Stimulated activated CD8-positive, alpha-beta memory T cell treated with anti-CD3 and anti-CD28 coated beads, Interleukin-12 subunit alpha, Interleukin-12 subunit beta, amount 100 ng/mL, for 1 hour (primary cell): ENCODE results near the gene TSPAN17.

Source experiments
- DNase-seq: peaks from one replicate; pipeline ENCODE4 v3.0.0-alpha.2; 2020; ENCODE audit warnings: low read depth

Gene TSPAN17

DNA sequence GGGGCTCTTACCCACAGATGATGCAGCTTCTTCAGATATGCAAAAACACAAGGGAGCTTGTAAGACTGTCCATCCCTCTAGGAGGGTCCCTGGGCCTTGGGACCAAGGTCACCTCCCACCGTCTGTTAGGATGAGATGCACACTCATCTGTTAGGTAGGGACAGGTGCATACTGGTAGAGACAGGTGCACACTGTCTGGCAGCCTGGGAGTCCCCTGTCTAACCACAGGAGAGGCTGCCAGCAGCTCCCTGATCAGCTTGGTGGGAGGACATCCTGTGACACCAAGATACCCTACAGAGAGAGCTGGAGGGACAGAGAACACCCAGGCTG, 13.2 kb downstream of the TSPAN17 start:
- DNase-seq = no peak

DNA sequence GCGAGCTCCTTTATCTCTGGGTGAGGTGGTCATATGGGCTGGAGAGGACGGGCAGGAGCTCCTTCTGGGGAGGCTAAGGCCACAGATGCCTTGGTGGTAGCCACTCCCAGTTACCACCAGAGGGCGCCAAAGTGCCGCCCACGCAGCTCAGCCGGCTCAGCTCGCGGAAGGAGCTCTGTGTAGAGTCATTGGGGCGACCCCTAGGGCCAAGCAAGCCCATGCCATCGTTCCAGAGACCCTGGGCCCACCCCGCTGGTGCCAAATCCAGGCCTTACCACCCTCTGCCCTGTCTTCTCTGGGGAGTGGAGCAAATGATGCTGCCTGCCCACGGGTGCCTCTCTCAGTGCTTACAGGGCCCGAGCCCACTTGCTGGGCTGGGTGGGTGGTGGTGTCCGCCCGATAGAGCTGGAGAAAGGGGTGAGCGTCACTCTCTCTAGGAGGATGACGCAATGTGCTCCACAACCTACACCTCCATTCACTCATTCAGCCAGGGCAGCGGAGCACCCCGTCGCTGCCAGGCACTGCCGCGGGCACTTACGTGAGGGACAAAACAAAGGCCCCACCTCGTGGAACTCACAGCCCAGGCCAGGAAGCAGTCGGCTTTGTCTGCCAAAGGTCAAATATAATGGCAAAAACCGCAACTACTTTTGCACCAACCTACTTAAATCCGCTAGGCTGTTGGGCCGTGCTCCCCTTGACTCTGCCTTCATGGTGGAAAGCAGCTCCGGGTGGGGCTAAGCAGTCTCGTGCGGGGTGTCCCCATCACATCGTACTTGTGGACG, 13.8 kb downstream of the TSPAN17 start:
- DNase-seq = peak; percentile 61

DNA sequence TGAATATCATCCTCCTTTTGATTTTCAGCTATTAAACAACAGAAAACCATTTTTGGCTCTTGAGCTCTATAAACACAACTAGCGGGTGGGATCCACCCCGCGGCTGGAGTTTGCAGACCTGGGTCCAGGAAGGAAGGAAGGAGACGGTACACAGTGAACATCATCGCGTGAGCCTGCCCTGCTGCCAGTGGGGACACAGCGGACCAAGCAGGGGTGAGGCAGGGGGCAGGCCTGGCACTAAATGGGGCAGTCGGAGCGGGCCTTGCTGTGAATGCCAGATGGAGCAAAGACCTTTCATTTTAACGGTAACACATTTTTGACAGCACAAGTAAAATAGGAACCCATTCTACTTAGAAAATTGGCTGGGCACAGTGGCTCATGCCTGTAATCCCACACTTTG, 14.4 kb downstream of the TSPAN17 start:
- DNase-seq = no peak

DNA sequence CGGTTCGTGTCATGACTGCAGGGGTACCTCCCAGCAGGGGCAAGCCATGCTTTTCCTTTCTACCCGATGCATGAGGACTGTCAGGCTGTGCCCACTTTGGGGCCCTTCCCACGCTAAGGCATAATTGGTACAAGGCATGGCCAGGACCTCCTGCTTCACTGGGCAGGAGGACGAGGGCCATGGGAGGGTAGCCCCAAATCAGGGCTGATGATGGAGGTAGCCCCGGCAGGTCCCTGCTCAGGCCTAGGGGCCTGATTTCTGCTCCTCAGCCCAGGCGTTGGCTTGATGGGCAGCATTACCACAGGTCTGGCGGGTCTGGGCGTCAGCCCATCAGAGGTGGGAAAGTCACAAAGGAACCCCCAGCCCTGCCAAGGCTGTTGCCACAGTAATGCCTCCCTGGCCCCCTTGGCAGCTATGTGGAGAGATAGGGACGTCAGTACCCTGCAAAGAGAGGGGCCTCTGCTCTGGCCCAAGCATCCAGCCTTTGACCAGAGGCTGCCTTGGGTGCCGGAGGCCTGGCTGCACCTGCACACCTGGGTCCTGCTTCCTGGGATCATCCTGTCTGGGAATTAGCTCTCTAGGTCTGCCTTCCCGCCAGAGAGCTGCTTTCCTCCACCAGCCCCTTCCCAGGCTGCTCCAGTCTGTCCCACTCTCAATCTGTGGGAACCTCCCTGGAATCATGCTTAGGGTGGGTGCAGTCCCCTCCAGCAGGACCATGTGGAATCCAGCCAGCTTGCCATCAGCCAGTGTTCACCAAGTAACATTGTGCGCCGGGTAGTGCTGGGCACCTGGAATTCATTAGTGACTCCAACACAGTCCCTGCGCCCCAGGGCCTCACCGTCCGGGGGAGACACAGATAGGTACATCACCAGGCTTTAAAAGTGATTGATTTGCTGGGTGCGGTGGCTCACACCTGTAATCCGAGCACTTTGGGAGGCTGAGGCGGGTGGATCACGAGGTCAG, 15.4 kb downstream of the TSPAN17 start:
- no peak for DNase-seq

DNA sequence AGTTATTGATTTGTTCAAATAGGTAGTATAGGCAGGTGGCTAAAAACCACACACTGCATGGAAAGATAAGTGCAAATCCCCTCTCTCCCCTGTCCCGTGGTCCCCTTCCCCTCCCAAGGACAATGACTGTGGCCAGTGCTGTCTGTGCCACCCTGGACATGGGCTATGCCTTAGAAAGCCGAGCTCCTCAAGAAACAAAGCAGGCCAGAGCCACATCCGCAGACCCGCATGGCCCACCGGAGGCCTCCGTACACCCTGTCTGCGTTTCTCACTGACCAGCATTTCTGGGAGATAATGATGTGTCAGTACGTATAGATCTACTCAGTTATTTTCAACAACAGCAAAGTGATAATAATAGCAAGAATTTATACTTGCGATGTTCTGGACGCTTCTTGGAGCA, 16.3 kb downstream of the TSPAN17 start:
- DNase-seq = no peak

DNA sequence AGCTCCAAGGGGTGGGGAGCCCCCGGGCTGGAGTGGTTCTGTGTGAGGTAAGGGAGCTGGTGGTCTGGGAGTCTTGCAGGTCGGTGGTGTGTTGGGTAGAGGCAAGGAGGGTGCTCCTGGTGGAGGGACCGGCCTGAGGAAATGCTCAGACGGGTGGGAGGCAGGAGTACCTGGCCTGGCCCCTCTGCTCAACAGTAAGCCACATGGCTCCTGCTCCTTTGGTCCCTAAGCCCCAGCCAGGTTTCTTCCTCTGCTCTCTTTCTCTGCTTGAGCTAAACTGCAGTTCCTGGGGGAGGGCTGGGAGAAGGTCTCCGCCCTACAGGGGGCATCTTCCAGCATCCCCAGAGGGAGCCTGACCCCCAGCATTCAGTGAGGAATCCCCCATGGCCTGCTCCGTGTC, 17.2 kb downstream of the TSPAN17 start:
- DNase-seq = no peak

DNA sequence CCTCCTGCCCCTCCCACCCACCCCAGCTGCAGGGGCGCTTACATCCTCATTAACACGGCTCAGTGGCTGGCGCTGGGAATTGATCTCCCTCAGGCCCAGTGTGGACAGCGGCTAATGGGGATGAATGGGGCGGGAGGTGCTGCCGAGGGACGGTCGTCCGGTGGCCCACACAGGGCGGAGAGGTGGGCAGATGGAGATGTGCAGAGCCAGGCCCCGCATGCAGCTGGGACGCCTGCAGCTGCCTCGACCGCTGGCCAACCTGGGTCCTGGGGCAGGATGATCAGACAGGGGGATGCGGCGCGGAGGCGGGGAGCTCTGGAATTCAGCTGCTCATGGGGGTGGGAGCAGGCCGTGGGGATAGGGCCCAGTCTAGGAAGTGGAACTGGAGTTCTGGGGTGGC, 17.6 kb downstream of the TSPAN17 start:
- no peak for DNase-seq

DNA sequence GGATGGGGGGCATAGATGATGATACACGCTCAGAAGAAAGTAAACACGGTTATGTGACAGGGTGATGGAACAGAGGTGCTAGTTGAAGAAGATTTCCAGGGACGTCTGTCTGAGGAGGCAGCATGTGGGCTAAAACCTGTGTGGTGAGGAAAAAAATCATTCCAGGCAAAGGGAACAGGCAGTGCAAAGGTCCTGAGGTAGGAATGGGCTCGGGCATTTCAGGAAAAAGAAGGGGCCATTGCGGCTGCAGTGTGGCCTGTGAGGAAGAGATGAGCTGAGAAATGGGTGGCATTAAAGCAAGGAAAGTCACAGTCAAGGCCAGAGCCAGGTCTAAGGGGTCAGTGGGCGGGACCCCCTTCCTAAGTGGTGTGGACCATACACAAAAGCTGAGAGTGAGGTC, 18.2 kb downstream of the TSPAN17 start:
- DNase-seq = no peak

DNA sequence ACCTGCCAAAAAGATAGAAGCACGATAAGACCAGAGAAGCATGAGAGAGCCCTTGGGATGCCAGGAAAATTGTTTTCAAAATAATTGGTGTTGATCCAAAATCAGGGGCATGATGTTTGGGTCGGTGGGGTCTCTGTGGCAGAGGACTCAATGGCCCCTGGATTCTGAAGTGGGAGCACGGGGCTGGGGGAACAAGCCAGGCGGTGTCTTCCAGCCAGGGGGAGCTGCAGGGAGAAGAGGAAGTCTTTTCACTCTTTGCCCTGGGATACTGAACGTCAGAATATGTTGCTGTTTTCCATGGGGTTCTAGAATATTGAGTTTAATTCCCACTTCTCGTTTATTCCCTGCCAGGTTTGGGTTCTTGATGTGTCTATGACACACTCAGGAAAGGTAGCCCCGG, 20.4 kb downstream of the TSPAN17 start:
- no peak for DNase-seq

DNA sequence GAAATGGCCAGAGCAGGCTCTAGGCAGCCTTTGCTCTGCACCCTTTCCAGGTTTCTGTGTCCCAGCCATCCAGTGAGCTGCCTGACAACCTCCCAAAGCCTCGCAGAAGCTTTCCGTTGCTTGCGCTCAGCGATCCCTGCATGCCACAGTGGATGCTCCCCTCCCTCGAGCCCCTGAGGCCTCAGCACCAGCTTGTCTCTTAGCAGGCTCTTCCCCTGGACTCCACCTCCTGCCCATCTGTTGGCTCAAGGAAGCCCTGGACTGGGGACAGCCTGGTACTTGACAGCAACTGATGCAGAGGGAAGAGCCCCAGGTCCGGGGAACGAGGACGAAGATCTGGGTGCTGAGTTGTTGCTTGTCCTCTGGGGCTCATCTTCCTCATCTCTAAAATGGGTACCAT, 23.2 kb downstream of the TSPAN17 start:
- no peak for DNase-seq

DNA sequence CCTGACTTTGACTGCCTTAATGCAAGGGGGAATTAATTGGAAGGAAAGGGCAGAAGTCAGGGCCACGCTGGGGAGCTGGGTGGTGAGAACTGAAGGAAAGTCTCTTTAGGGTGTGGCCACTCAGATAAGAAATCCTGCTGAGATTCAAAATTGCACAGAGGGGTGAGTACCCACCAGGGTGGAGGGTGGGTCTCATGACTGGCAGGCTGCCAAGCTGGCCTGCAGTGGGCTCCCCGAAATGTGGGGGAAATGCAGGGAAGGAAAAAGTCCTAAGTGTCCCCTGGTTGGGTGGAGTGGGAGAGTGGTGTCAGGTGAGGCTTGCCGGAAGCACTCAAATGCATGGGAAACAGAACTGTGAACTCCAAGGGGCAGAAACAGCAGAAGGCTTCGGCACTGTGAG, 24.1 kb downstream of the TSPAN17 start:
- no peak for DNase-seq

DNA sequence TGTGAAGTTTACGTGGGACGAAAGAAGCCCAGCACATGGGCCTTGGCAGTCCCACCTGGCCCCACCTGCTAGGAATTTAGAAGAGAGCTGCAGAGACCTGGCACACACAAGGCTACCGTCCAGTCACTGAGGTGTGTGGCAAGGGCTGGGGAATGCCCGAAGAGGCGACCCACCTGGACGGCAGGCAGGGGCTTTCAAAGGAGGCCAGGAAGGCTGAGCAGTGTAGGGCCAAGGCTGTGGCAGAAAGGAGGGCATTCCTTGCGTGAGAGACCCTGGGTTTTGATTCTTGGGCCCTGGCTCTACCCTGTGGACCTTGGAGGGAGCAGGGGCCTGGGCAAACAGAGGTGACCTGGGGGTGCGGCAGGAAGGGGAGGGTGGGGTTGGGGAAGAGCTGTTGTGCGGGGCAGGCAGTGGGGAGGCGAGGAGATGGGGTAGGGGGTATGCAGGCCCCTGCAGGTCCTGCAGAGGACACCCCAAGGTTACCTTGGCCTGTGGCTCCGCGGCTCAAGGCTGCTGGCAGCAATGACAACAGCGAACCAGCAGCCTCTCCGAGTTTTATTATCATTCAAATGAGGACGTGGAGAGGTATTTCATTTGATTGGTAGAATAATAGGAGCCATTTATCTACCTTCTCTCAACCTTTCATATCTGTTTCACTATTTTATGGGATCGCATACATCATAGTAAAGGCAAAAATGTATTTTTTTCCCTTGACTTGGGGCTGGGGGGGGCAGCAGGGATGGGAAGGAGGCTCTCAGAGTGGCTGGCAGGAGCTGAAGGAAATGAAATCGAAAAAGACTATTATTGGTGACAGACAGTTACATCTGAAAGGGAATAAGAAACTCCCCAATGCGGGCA, 24.8 kb downstream of the TSPAN17 start:
- no peak for DNase-seq

DNA sequence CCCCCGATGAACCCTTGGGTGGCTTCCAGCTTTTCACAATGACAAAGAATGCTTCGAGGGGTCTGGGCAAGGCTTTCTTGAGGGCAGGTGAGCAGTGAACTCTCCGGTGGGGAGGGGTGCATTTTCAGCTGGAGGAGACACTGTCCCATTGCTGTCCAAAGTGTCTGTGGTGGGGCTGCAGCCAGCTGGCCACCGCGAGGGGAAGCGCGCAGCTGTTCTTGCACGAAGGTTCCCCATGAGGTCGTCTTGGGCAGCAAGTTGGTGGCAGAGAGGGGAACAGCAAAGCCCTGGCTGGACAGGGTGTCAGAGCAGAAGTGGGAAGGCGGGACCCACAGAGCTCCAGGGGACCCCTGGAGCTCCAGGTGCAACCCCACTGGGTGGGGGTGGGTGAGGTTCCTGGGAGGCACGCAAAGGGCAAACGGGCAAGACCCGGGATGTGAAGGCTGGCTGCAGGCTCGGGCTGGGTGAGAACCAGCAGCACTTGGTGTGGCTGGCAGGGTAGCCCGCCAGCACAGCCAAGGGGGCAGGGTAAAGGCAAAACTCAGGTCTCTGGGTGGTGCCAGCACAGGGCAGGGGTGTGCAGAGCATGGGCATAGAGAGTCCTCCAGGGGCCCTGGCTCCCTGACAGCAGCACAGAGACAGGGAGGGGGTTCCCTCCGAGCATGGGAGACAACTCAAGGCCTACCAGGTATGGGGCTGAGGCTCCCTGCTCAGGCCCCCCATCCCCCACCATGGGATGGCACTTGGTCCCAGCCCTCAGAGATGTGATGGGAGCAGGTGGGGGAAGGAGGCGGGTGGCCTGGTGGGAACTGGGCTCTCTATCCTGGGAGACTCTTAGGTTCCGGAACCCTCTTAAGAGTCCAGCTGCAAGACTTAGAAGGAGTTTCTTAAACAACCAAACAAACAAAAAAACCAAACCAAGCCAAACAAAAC, 26.6 kb downstream of the TSPAN17 start:
- no peak for DNase-seq

DNA sequence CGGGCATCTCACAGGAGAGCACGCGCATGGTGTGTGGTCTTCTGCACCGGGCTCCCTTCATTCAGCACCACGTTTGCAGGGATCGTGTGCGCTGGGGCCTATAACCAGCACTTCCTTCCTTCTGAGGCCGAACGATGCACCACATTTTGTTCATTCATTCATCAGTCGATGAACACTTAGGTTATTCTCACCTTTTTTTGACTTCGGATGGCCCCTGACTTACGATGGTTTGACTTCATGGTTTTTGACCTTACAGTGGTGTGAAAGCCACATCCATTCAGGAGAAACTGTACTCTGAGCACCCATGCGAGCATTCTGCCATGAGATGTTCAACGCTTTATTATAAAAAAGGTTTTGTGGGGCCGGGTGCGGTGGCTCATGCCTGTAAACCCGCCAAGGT, 27.5 kb downstream of the TSPAN17 start:
- DNase-seq = no peak

DNA sequence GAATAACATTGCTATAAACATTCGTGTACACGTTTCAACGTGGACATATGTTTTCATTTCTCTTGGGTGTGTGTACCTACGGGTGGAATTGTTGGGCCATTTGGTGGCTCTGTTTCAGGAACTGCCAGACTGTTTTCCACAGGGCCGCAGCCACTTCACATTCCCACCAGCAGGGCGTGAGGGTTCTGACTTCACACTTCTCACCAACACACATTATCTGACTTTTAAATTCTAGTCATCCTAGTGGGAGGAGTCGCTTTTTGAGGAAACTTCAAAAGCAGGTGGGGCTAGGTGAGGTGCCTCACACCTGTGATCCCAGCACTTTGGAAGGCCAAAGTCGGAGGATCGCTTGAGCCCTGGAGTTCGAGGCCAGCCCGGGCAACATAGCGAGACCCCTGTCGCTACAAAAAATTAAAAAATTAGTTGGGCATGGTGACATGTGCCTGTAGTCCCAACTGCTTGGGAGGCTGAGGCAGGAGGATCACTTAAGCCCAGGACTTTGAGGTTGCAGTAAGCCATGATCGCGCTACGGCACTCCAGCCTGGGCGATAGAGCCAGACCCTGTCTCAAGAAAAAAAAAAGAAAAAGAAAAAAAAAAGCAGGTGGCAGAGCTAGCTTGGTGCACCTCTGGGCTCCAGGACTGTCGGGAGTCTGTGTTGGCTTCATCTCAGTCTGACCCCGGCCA, 28.5 kb downstream of the TSPAN17 start:
- DNase-seq = no peak

DNA sequence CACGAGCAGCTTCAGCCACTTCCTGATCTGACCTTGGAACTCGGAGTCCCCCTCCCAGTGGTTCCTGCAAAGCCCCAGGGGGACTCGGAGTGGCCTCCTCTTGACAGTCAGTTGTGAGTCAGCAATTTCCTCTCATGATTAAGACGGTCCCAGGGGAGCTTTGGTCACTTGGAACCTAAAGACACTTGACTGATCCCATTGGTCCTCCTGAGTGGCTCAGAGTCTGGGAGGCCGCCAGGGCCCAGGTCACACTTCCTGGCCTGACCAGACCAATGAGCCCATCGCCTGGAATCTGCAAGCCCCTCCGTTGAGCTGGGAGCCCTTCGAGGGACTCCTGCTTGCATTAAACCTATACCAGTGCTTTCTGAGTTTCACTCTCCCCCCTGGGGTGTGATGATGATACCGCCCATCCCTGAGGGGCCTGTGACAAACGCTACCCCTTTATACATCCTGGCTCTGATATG, 29.1 kb downstream of the TSPAN17 start:
- DNase-seq = no peak

DNA sequence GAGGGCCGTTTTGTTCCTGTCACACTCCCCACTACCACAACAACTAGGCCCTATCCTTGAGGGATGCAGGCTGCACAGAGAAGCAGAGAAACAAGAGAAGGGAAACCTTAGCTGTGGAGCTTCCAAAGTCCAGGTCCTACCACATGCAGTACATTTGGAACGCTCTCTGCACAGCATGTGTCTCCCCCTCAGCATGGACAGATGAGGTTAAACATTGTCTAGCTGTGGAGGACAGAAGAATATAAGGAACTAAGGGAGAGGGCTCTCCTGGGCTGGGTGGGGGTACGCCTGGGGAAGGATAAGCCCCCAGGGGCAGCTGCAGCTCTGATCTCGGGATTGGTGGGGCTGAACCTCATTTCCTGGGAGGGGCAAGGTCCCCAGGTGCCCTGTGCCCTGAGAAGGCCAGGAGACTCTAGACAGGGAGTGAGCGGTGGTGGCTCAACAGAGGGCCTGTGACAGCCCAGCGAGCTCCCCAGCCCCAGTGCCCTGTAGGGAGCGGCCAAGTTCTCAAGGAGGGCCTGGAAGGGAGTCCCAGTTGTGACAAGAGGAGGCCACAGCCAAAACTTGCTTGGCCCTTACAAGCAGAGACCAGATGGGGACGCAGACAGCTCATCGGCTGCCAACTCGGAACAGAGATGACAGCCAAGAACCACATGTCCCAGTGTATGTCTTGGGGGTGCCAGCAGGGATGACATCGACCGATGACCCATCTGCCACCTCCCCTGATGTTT, 30.1 kb downstream of the TSPAN17 start:
- DNase-seq = no peak

DNA sequence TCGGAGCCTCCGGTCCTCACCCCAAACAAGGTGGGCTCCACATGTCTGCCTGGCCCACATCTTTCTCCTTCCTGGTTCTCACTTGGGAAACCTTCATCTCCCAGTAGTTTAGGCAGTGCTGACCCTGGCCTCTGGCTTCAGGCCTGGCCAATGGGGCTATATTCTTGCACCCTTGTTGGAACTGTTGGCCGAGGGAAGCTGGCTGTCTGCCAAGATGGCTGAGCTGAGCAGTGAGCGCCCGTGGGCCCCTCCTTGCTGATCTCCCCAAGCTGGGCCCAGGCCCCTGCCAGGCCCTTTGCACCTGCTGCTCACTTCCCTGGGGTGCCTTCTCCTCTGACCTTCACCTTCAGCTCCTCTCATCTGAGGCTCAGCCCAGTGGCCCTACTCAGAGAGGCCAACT, 31.3 kb downstream of the TSPAN17 start:
- DNase-seq = no peak

DNA sequence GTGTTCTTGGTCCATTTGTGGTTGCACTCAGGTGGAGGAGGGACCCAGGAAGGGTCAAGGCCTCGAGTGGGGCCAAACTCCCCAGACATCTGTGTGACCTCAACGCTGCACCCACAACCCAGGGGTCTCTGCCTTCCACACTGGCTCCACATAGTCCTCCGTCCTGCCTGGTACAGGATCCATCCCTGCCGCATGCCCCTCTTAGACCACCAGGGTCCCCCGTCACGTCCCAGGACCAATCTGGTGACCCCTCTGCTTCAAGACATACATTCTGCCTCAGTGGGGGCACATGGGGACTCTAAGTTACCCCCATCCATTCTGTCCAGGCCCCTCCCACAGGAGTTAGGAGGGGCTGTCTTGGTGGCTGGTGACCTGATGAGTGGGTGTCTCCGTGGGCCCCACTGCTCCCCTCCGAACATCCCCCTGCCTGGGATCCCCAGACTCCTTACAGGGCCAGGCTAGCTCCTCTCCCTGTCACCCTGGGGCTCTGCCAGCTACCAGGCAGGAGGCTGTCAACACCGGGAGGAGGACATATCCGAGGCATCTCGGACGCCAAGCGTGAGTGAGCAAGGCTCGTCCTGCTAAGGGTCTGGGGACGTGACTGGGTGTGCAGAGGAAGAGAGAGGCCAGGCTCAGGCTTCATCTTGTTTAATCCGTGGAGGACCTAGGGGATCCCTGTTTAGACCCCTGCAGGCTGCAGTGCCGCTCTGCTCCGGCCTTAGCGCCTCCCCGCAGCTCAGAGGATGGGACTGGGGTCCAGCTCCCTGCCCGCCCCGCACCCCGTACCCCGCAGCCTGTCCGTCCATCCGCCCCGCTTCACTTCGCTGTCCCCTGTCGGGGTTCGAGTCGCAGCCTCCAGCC, 32.3 kb downstream of the TSPAN17 start:
- no peak for DNase-seq
